HG03439 (cell line): ENCODE measurements around the gene GRIFIN.
"Not testable (repeated sequence)": the region's sequence is repeated elsewhere in the genome, so short reads cannot be mapped to it uniquely, and the experiment has no call there.

Experiments
- ATAC-seq: cut with Tn5 transposase; IDR thresholded peaks from one replicate; pipeline ENCODE4 v1.9.1; 2021; ENCODE audit warnings: mild to moderate bottlenecking, moderate library complexity; ENCODE audit not compliant: unreplicated experiment

Gene GRIFIN

DNA sequence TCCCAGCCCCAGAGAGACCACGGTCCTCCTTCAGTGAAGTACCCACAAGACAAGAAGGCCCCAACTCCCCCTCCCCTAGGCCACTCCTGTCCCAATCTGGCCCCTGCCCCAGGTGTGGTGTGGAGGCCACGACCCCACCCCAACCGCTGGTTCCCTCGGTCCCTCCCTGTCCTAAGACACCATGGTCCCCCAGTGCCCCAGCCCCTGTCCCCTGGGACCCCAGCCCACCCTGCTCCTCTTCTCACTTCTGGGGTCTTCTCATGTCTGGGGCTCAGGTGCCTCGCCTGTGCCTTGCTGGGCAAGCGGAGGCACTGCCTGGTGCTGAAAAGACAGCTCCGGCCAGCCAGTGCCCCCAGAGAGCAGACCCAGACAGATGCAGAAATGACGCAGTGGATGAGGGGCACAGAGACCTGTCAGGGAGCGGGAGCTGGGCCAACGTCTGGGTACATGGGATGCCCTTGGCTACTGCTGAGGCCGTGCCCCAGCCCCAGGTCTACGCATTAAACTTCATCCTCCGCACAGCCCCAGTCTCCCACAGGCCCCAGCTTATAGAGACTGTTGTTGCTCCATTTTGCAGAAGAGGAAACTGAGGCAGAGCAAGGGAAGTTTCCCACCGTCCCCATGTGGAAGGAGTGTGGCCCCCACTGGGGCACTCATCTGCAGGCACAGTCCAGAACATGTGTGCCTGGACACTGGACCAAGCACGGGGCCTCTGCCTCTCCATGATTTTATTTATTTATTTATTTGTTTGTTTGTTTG lies 14.8 kb downstream of the GRIFIN start:
- no peak for ATAC-seq

DNA sequence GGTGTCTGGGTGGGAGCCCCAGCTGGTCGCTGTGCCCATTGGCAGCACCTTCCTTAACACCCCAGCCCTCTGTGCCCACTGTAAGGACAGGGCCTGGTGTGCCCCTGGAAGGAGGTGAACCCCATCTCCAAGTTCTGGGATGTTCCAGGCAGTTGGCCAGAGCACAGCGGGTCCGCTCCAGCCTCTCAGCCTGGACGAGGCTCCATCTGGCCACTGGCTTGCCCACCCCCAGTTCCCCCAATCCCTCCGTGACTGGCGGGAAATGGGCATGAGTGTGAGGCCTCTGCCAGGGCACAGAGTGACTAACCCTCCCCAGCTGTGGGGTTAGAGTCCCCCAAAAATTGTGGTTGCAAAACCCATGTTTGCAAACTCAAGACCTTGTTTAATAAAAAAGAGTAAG lies 15.6 kb downstream of the GRIFIN start:
- ATAC-seq = no peak

DNA sequence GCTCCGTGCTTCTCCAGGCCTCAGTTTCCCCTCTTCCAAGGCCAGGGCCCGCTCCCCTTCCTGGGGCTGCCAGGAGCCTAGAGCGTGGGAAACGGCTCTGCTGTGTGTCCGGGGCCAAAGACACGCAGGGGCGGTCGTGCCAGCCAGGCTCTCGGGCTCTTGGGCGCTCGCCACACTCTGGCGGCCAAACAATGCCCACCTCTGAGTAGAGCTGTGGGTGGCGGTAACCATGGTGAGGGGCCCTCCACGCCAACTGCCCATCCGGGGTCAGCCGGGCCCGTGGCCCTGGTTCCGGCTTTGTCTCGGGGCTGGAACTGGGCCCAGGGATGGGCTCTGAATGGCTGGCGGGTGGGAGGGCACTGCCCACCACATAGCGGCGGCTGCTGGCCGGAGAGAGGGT lies 16.0 kb downstream of the GRIFIN start:
- ATAC-seq = no peak

DNA sequence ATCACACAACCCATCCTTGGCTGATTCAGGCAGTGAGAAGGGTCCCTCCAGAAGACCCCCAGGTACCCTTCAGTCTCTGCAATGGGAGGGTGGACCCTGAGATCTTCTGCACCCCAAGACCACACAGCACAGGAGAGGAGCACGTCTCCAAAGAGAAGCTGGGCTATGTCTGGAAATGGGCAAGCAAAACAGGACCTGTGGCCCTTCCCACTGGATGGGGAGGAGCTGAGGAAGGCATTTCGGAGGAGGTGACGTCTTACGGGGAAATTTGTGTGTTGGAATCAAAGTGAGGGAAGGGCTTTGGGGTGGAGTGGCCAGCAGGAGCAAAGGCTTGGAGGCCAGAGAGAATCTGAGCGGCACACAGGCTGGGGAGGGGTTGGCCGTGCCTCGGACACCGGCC lies 16.5 kb downstream of the GRIFIN start:
- ATAC-seq = no peak

DNA sequence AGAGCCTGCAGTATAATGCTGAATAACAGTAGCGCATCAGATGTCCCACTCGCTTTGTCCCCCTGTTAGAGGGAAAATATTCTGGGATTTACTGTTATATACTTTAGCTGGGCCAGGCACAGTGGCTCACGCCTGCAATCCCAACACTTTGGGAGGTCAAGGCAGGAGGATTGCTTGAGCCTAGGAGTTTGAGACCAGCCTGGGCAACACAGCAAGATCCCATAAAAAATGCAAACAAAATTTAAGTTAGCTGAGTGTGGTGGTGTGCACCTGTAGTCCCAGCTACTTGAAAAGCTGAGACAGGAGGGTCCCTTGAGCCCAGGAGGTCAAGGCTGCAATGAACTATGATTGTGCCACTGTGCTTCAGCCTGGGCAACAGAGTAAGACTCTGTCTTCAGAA lies 22.3 kb downstream of the GRIFIN start:
- ATAC-seq = not testable (repeated sequence)

DNA sequence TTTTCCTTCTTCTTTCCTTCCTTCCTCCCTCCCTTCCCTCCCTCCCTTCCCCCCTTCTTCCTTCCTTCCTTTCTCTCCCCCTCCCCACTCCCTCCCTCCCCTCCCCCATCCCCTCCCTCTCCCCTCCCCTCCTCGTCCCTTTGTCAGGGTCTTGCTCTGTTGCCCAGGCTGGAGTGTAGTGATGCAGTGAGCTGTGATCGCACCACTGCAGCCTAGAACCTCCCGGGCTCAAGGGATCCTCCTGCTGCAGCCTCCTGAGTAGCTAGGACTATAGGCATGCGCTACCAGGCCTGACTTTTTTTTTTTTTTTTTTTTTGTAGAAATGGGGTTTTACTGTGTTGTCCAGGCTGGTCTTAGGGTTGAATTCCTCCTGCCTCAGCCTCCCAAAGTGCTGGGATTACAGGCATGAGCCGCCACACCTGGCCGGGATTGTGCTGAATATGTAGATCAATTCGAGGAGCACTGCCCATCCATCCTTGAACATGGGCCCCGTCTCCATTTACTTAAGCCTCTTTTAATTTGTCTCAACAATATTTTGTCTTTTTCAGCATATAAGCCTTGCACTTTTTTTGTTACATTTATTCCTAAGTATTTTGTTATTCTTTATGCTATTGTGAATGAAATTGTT lies 23.4 kb downstream of the GRIFIN start:
- ATAC-seq = no peak

DNA sequence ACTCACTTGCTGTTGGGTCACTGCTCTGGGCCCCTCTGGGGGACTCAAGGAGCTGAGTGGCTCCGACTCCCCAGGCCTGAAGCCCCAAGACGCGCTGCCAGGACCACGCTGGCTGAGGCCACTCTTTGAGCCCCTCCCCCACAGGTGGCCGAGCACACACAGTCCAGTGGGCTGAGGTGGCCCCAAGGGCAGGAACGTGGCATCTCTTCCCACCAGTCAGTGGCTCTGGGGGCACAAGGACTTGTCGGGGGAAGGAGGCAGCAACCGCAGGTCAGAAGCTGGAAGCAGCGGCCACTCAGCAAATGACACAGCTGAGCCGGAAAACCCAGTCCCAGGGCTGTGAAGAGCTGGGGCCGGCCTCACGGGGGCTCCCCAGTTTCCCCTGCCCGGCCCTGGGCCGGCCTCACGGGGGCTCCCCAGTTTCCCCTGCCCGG lies 24.1 kb downstream of the GRIFIN start:
- no peak for ATAC-seq

DNA sequence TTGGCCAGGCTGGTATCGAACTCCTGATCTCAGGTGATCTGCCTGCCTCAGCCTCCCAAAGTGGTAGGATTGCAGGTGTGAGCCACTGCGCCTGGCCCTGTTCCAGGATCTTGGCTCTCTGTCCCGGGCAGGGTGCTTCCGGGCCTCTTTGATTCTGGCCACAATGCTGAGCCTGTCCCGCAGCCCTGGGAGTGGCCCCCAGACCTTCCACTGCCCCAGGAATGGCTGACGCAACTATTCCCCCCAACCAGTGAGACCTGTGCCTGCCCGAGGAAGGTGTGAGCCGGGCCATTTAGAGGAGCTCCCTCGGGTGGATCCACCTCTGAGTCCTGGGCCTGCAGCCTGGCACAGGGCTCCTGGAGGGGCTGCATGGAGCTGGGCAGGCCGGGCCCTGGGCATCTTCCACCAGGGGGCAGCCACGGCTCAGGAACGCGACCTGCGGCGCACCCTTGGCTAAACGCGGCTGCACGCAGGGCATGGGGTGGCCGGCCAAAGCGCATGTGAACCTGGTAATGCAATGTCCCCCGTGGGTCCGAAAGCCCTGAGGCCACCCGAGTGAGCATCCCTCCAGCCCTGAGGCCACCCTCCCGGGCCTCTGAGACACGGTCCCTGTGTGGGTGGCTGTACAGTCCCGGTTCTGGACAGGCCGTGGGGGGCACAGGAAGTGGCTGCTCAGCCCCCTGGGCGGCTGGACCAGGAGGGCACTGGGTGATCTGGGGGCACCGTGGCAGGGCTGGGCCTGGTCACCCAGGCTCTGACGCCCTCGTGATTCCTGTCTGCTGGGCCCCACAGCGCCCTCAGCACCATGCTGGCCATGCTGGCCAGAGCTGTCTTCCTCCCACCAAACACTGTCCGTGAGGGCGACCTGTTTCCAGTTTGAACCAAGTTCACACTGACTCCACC lies 24.8 kb downstream of the GRIFIN start:
- no peak for ATAC-seq

DNA sequence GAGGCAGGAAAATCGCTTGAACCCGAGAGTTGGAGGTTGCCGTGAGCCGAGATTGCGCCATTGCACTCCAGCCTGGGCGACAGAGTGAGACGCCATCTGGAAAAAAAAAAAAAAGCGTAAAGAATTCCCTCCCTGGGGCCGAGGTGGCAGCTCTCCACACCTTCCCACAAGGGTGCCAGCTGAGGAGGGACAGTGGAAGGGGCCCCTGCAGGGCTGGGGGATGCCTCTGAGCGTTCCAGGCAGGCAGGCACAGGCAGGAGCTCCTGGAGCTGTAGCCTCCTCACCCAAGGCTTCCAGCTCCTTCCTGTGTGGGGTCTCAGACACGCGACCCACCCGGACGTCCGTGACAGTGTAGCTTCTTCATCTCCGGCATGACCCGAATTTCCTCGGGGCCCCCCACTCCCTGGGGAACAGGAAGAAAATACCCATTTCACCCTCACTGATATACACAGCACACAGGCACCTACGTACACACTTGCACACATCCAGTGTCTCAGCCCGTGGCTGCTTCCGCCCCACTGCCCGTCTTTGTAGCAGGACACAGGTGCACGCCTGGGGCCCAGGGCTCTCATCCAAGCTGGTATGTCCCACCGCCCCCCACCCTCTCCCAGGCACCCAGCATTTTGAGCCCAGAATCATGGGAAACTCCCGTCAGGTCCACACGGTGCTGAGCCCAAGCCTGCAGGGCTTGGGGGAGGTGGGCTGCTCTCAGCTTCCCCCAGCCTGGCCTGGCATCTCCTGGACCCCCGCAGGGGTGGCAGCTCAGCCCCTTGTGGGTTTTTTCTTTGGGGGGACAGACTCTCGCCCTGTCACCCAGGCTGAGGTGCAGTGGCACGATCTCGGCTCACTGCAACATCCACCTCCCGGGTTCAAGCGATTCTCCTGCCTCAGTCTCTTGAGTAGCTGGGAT lies 25.7 kb downstream of the GRIFIN start:
- no peak for ATAC-seq

DNA sequence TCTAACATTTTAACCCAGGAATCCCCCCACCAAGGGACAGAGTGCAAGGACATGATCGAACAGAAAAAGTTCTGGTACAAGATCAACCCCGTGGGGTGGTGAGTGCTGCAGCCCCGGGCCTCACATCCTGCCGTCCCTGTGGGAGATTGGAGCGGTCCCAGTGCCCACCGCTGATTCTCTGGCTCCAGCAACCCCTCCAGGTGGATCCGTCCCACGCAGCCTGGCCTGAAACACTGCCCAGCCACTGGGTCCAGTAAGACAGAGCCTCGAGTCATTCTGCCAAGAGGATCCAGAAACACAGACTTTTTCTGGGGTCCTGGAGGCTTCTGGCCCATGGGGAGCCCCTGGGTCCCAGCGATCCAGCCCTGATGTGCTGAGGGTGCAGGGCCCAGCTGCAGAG lies 29.5 kb downstream of the GRIFIN start:
- ATAC-seq = no peak

DNA sequence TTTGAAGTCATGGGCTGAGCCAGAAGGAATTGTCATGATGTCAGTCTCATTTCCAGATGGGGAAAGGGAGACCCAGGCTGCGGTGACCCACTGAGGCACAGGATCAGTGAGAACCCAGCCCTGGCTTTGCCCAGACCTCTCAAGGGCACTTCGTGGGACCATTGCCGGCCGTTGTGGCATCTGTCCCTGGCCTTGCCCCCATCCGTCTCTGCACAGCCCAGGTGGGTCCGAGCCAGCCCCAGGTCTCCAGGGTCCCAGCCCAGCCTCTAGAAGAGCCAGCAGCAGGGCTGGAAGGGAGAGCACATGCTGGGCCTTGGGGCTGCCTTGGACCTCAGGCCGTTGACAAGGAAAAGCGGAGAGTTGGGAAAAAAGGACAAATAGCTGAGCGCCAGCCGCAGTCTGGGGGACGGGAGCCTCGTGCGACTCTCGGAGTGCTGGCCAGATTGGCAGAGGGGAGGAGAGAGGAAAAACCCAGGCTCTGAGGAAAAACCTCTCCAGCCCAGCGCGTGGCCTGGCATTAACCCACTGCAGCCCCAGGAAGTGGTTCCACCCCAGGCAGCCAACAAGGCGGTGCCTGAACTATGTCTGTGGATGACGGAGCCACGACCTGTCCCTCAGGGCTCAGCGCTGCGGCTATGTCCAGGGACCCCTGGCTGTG lies 30.2 kb downstream of the GRIFIN start:
- ATAC-seq = no peak

DNA sequence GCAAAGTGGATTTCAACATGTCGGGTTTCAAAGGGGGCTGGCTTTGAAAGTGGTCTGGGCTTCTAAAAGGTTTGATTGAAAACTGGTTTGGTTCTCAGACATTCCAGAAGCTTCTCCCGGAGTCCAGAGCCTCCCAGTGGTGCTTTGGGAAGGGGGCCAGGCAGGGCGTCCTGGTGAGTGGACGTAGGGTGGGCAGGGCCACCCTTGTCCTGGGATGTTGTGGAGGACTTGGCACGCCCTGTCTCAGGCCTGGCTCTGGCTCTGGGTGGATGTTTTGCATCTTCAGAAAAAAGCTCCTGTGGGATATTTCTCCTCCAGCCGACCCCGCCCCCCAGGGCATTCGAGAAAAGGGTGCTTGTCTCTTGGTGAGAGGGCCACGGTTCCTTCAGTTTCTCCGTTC lies 31.2 kb downstream of the GRIFIN start:
- no peak for ATAC-seq

DNA sequence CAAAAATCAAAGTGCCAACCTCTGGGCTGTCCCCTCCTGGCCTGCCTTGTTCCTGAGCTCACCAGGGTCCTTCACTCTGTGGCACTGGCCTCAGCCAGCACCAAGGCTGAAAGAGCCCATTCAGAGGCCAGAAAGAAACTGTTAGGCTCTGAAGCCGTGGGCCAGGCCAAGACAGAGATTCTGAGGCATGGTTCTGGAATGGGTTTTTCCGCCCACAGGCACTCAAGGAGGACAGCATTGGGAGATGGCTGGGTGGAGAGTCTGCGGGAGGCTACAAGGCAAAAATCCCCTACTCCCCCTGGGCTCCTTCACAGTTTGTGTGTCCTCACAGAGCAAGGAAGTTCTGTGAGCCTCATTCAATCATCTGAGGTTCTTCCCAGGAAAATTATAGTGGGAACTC lies 31.7 kb downstream of the GRIFIN start:
- no peak for ATAC-seq

DNA sequence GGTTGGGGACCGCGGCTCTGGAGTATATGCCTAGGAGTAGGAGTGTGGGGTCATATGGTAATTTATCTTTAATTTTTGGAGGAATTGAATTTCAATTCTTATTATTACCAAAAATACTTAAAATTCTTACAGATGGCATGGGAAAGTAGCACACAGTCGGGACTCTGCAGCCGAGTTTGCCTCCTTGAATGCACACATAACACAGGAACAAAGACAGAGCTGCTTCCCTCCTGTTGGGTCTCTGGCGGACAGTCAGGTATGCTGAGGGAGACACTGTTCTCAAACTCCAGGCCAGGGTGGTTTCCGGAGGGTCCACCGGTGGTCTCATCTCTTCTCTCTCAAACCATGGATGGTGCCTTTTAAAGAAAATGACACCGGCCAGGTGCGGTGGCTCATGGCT lies 32.7 kb downstream of the GRIFIN start:
- no peak for ATAC-seq

DNA sequence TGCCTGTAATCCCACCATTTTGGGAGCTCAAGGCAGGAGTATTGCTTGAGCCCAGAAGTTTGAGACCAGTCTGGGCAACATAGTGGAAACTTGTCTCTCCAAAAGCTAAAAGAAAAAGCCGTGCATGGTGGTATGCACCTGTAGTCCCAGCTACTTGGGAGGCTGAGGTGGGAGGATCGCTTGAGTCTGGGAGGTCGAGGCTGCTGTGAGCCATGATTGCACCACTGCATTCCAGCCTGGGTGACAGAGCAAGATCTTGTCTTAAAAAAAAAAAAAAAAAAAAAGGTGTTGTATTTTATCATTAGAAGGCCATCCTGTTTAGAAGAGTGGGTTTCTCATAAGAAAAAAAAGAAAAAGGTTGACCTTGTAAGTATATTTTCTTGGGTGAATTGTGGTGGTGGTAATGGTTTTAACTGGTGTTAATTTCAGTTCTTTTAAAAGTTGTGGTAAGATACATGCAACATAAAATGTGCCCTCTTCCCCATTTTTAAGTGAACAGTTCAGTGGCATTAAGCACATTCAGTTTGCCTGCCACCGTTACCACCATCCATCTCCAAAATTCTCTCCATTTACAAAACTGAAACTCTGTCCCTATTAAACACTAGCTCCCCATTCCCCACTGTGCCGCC lies 34.7 kb downstream of the GRIFIN start:
- ATAC-seq = no peak

DNA sequence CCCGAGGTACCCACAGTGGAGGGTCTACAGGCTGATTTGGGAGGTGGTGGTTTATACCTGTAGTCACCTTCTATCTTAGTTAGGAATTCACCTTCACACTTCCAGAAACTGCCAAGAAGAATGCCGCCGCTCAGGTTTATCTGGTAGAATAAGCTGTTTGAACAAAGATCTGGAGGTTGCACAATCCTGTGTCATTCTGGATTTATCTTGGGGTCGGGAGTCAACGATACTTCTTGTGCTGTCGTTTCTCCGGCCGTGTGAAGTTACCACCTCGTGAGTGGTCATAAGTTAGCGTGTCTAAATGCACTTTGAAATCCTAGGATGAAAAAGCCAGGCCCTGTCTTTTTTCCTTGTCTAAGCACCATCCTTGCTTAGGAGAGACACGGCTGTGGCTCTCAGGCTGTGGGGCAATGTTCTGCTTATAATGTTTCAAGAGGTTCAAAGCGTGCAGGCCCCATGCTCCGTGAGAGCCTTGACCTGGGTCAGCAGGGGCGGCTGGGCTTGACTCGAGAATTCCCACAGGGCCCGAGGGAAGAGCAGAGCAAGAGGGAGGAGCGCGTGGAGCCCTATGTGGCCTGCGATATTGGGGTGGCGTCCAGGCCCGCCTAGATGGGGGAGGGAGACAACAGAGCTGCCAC lies 35.5 kb downstream of the GRIFIN start:
- no peak for ATAC-seq

DNA sequence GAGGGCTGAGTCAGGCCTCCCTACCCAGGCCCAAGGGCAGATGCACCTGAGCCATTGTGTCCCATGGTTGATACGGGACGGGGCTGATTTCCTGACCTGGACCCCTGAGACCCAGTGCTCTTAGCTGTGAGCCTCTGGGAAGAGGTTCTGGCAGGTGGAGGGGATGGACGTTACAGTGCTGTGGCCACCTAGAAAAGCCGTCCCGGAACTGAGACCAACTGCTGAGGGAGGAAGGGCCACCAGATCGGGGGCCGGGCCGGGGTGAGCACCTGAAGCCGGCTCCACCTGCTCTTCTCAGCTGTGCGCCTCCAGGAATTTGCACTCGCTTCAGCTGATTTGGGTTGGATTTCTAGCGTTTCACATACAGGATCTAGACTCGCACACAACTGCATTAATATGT lies 37.4 kb downstream of the GRIFIN start:
- no peak for ATAC-seq

DNA sequence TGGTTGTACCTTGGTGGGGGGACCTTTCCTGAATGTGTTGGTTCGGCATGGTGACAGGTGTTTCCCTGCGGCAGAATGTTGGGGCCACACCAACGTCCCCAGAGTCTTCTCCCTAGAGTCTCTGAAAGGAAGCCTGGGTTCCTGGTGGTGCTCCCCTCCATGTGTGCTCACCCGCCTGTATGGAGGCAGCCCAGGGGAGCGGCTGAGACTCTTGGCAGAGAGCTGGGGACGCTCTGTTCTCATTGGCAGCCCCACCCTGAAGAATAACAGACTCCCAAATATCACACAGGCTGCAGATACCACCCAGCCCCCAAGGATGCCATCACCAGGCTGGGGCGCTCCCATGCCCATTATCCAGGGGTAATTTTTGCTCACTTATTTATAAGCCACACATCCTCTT lies 38.0 kb downstream of the GRIFIN start:
- ATAC-seq = no peak

DNA sequence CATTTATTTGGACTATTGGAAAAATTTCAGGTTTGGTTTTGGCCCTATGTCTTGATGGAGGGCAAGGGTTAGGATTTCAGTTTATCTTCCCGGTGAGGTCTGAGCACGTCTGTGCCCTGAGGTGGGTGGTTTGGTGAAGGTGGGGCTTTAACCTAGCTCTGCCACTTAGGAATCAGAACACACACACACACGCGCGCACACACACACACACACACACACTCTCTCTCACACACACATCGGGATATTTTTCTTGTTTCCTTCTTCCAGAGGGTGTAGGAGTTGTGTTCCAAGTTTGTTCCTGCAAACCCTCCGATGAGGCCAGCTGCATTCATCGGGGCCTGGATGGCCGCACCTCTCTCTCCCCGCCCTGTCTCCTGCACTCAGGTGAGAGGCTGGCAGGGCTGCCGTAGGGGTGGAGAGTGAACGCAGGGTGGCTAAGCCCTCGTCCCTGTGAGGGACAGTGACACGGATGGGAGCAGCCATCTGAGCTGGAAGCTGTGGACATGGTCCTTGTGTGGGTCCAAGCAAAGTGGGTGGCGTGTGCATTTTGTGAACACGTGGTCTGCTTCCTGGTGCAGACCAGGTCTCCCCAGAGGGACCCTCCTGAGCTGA lies 38.6 kb downstream of the GRIFIN start:
- ATAC-seq = no peak
